GM21723 (cell line): ENCODE measurements around the gene TTLL11.

ENCODE experiments used
- ATAC-seq: cut with Tn5 transposase; IDR thresholded peaks from one replicate; pipeline ENCODE4 v1.9.1; 2021; ENCODE audit warnings: mild to moderate bottlenecking, moderate library complexity; ENCODE audit not compliant: unreplicated experiment

The TTLL11 gene

GRCh38 chr9:121944711-121945191, 148.4 kb downstream of the TTLL11 start:
- no peak for ATAC-seq

DNA sequence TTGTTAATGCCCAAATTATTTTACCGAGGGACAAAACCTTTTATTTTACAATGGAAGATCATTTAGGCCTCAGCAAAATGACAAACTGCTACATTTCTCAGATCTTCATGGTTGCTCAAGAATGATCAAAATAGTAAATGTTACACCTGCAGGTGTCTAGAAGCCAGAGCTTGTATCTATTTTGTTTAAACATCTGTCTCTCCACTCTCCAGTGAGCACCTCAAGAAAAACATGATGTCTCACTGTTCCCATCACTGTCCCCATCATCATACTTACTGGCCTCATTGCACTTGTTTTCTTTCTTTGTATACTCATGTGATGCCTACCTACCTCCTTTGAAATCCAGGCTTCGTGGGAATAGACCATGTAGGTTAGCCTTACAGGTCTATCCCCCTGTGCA, 149.6 kb downstream of the TTLL11 start:
- no peak for ATAC-seq

- ATAC-seq: no peak
These were observed 150.2 kb downstream of the TTLL11 start for GRCh38 chr9:121942866-121943382.

- no peak for ATAC-seq
These were observed 150.8 kb downstream of the TTLL11 start for GRCh38 chr9:121942313-121942712.

- no peak for ATAC-seq
These were observed 153.5 kb downstream of the TTLL11 start for GRCh38 chr9:121939643-121940042.

DNA sequence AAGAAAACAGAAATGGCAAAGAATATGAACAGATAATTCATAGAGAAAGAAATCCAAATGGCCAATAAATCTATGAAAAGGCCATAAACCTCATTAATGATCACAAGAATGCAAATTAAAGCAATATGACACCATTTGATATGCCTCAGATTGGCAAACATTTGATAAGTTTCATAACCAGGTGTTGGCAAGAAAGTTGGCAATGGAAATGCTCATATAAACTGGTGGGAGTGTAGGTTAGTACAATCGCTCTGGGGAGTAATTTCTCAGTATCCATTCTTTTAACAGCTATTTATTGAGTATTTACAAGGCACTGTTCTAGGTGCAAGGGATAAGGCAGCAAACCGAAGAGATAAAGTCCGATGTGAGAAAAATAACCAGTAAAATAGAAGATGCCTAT, 154.5 kb downstream of the TTLL11 start:
- no peak for ATAC-seq

DNA sequence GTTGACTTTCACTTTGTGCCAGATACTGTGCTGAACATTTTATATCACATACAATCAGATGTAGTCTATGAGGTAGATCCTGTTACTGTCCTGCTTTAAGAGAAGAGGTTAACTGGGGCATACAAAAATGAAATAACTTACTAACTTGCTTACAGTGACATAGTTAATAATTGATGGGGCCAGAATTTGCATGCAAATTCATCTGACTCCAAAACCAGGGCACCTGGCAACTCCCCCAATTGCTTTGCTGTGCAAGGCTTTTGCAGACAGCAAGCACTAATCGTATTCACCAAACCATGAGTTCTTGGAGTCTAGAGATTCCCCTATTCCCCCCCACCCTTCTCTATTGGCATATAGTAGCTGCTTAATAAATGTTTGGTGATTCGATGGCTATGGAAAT, 155.9 kb downstream of the TTLL11 start:
- no peak for ATAC-seq

DNA sequence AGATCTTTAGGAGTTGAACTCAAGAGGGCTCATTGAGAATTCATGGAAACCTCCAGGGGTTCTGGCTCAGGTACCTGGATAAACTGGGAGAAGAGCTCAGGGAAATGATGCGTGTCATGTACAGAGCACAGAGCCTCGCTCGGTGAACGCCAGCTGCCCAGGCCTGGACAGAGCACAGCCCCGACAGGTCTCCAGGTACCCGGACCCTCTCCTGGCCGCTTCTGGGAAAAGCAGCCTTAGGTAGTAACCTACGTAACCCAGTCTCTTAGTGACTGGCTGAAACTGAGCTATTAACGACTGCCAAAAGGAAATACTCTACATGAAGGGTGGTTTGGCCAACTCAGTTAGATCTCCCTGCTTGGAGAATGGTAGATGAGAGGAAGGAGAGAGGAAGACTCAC, 157.4 kb downstream of the TTLL11 start:
- ATAC-seq: no peak

DNA sequence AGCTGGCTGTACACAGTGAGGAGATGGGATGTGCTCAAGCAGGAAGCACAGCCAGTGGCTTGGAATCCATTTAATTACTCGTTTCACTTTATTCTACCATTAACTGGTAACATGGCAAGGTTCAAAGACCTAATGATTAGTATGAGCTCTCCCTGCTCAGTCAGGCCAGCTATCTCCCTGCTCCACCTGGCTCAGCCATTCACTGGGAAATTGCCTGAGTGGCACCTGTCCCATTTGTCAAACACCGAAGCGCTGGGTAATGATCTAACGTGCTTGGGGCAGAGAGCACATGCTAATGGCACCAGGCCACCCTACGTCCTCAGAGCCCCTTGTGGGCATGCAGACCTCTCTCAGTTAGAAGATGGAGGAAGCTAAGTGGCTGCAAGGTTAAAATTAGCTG, 162.2 kb downstream of the TTLL11 start:
- ATAC-seq: no peak

GRCh38 chr9:121929893-121930875, 162.9 kb downstream of the TTLL11 start:
- no peak for ATAC-seq

- ATAC-seq: no peak
These were observed 165.5 kb downstream of the TTLL11 start for GRCh38 chr9:121927636-121928035.

- ATAC-seq: no peak
These were observed 166.0 kb downstream of the TTLL11 start for GRCh38 chr9:121927081-121927480.

DNA sequence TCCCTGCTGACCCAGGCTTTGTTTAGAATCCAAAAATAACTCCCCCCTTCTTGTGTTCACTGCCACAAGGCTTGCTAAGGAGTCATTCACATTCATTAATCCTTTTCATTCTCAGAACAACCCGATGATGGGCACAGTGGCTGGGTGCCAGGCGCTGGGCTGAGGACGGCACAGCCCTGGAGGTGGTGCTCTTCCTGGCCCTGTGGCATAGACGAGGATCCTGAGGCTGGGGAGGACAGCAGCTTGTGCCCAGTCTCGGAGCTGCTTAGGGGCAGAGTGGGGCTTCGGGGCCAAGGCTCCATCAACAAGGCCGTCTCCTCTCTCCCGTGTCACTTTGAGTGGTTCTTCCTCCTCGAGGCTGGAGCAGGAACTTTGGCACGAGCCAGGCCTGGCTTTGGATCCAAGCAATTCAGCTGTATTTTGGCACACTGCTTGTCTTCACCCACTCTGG, 166.7 kb downstream of the TTLL11 start:
- ATAC-seq: no peak

GRCh38 chr9:121925935-121926334, 167.2 kb downstream of the TTLL11 start:
- ATAC-seq: no peak

- no peak for ATAC-seq
These were observed 168.4 kb downstream of the TTLL11 start for GRCh38 chr9:121924700-121925099.

DNA sequence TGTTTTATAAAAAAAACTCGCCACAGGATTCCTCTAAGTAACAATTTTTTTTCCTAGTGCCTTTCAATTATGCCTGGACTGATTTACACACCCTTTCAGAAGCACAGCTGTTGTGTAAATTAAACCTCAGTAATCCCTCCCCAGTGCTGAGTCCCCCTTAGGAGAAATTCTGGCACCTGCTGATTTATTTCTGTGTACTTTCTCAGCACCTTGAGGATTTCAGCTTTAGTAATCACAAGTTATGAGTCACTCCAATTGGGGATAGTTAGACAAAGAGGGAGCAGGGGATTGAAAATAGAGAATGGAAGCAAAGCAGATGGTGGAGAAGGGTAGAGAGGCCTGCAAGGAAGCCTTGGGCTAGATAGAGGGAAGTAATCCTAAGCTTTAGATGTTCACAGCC, 171.7 kb downstream of the TTLL11 start:
- ATAC-seq: no peak

DNA sequence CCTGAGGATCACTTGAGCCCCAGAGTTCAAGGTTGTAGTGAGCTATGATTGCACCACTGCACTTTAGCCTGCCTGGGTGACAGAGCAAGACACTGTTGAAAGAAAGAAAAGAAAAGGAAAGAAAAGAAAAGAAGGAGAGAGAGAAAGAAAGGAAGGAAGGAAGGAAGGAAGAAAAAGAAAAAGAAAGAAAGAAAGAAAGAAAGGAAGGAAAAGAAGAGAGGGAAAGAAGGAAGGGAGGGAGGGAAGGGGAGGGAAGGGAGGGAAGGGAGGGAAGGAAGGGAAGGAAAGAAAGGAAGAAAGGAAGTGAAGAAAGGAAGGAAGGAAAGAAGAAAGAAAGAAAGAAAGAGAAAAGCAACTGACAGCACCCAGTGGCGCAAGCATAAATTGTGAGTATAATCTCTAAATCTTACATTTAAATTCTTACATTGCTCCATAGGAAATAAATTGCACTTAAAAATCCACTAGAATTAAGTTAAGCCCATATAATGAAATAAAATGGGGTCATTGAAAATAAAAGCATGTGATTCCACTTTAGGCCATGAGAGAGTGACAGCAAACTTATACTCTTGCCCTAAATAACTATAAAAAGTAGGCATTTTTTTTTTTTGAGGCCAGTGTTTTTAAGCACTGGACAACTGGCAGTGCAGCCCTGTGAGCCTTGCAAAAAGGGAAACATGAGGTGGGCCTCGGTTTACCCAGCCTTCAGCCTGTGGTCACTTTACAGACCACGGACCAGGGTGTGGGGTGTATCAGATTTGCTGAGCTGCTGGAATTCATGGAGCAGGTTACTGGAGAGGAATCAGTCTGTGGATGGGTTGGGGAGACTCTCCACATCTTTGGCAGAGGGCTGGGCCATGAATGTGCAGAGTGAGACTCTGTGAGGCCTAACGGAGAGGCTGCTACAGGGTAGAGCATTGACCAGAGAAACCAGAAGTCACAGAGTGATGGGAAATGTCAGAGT, 175.5 kb downstream of the TTLL11 start:
- no peak for ATAC-seq

- ATAC-seq: no peak
These were observed 177.8 kb downstream of the TTLL11 start for GRCh38 chr9:121915304-121915625.

DNA sequence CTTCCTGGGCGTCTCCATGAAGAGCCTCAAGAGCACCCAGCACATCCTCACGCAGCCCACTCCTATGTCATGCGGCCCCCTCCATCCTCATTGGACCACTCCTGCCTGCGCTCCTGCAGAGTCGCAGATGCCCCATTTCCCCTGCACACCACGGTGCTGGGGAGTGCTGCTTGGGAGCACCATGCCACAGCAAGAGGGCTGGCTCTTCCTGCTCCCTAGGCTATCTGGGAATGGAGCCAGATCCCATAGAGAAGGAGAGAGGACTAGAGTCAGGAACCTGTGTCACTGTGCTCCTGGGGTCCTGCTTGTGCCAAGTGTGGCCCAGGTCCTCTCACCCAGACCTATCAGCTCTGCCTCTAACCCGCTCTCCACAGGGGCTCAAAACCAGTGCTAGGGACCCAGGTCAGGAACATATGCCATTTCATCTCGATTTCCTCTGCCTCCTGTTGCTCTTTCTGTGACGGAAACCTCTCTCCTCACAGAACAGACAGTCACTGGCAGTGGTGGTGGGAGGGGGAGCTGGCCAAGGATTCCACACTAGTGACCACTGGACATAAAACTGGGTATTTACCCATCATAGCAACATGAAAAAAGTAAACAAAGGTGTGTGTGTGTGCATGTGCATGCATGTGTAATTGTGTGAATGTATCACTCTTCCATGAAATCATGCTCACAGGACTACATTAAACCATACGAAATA, 178.4 kb downstream of the TTLL11 start:
- ATAC-seq: no peak

DNA sequence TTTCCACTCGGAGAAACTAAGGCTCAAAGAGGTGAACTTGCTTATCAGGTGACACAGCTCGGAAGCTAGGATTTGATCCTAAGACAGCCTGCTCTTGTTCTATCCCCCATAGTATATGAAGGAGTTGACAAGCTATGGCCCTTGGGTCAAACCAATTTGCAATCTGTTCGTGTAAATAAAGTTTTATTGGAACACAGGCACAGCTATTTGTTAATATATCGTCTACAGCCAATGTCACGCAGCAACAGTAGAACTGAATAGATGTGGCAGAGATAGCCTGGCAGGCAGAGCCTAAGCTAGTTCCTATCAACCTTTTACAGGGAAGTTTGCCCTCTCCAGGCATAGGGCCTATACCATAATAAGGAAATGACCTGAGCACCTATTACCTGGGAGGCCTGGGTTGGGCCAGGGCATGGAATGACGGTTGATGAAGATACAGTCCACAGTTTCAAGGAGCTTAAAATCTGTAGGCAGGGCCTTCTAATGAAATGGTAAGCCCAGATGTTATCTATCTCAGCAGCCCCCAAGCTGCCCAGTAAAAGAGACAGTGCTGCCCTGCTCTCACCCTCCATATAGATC, 179.0 kb downstream of the TTLL11 start:
- no peak for ATAC-seq
